ENCODE measurements around the gene VDAC2. TPM values are rescaled to one million over a fixed set of nuclear protein-coding genes. Genes with fewer than 3 reads are reported as not detected.

Gene VDAC2, protein sequence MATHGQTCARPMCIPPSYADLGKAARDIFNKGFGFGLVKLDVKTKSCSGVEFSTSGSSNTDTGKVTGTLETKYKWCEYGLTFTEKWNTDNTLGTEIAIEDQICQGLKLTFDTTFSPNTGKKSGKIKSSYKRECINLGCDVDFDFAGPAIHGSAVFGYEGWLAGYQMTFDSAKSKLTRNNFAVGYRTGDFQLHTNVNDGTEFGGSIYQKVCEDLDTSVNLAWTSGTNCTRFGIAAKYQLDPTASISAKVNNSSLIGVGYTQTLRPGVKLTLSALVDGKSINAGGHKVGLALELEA
- total RNA-seq (100 to 1,000 TPM in 3 of 5 experiments, 10 to 100 TPM in 2; 82.8 to 138 (median 121) TPM), polyA plus RNA-seq (100 to 1,000 TPM; 170 to 193 TPM), total RNA-seq (84.3 reads per million, percentile 81 among the genes with 10 or more reads in this experiment)

- POLR2A ChIA-PET, result interaction anchor here (0.5 to 6.3 kb wide), 16 partner anchors 8 to 1964 kb away, joined by 3 to 122 read pairs (median 4); partner anchors contain the start of genes ADK, AP3M1, COMTD1 and DNAJC9
- Histone ChIP-seq H3K4me3 (ENCODE audit: low read length) (peak within 1 kb of the TSS; percentile 81), H3K27me3 (ENCODE audit: control insufficient read depth in 2 of 2, insufficient read depth in 2 of 2, low read length in 2 of 2) (no peaks in the 10 kb centered on the region), H3K9me3 (ENCODE audit: control insufficient read depth in 2 of 3, low read length in 3 of 3) (no peaks in the 10 kb centered on the region), H3K36me3 (ENCODE audit: control insufficient read depth in 2 of 3, insufficient read depth in 3 of 3, low read length in 3 of 3) (peaks cover 4 to 29% (median 7%) of the 10 kb centered on the region in 3 experiments), H3K4me1 (ENCODE audit: control insufficient read depth in 2 of 2, insufficient read depth in 2 of 2, low read length in 2 of 2) (peaks cover 15 to 21% of the 10 kb centered on the region in 2 donors), H3K27ac (ENCODE audit: low read depth, low read length) (peak within 1 kb of the TSS; percentile 96)
- ATAC-seq, result peak; percentile 92
- H3K4me1 Mint-ChIP-seq, result peaks cover 21 to 44% (median 29%) of the 10 kb centered on the region in 7 donors
- peak within 1 kb of the TSS; percentile 87 to 100 (median 98) for H3K4me3 Mint-ChIP-seq
- CTCF ChIA-PET, result interaction anchor here (0.7 to 4.4 kb wide), 7 partner anchors 10 to 26 kb away, joined by 3 to 44 read pairs (median 5); partner anchors contain the start of gene COMTD1
- H3K27me3 Mint-ChIP-seq, result no peaks in the 10 kb centered on the region
- H3K36me3 Mint-ChIP-seq, result peaks cover 0 to 16% (median 10%) of the 10 kb centered on the region in 5 donors
- peak; percentile 92 to 100 (median 98) for DNase-seq
- peak within 1 kb of the TSS; percentile 99 to 100 (median 100) for H3K27ac Mint-ChIP-seq
- H3K9me3 Mint-ChIP-seq, result peaks cover 0 to 5% (median 0%) of the 10 kb centered on the region in 11 donors
- intact Hi-C loops (cut with micrococcal nuclease), result loop anchor here (1.0 to 10.0 kb wide), 11 partner anchors 20 to 1716 kb away; partner anchors contain the start of genes ADK (in 2 of the 2), SAMD8 (in 2 of the 2), AP3M1 (in 1 of the 2) and KAT6B (in 1 of the 2)
Observed at GRCh38 chr10:75210282-75211006, at the start of gene VDAC2. Gene VDAC2, plus strand, starts transcription at chr10:75210796. Its CDS starts 363 bp downstream, at chr10:75211159.

DNA sequence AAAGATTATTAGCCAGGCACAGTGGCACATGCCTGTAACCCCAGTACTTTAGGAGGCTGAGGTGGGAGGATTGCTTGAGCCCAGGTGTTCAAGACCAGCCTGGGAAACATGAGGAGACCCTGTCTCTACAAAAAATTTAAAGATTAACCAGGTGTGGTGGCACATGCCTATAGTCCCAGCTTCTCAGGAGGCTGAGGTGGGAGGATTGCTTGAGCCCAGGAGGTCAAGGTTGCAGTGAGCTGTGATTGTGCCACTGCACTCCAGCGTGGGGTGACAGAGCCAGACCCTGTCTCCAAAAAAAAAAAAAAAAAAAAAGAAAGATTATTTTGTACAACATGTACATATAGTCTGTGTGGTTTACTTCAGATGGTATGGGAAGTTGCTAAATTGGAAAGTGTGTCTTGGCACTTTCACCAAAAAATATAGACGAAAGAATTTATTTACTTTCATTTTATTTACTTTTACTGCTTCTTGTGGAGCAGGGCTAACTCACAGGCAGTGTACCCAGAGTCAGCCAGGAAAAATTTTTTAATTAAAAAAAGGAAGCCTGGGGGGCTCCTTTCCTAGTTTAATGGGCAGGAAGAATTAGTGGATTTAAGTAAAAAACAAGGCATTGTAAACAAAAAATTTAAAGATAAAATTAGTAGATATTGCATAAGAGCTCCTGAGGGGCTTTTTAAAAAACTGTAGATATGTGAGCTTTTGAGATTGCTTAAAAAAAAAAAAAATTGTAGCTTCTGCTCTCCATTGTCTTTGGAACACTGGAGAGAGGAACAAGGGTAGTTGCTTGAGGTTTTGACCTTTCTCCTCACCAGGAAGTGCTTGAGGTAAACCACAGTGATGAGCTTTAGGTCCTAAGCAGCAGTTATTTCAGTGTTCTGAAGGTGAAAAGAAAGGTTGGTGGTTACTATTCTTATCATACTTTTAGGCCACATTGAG lies 44.6 kb upstream of the VDAC2 start:
- Histone ChIP-seq H3K36me3 (ENCODE audit: control insufficient read depth in 2 of 3, insufficient read depth in 3 of 3, low read length in 3 of 3) (no peaks in the 10 kb centered on the region), H3K27me3 (ENCODE audit: control insufficient read depth in 2 of 2, insufficient read depth in 2 of 2, low read length in 2 of 2) (no peaks in the 10 kb centered on the region), H3K4me3 (ENCODE audit: low read length) (peak overlapping the region; percentile 11), H3K27ac (ENCODE audit: low read depth, low read length) (peak overlapping the region; percentile 66), H3K9me3 (ENCODE audit: control insufficient read depth in 2 of 3, low read length in 3 of 3) (no peaks in the 10 kb centered on the region), H3K4me1 (ENCODE audit: control insufficient read depth in 2 of 2, insufficient read depth in 2 of 2, low read length in 2 of 2) (peaks cover 22 to 31% of the 10 kb centered on the region in 2 donors)
- peaks cover 38 to 68% (median 50%) of the 10 kb centered on the region in 7 donors for H3K4me1 Mint-ChIP-seq
- ChIA-PET POLR2A (interaction anchor here (0.6 to 1.2 kb wide), 2 partner anchors 66 to 100 kb away, joined by 3 to 4 read pairs; no protein-coding TSS in a partner anchor), CTCF (interaction anchor here (0.6 to 0.7 kb wide), 2 partner anchors 34 to 1226 kb away, joined by 3 read pairs; no protein-coding TSS in a partner anchor)
- intact Hi-C loops (cut with micrococcal nuclease), result loop anchor here (1.0 to 5.0 kb wide), 3 partner anchors 17 to 55 kb away; partner anchors contain the start of gene SAMD8 (in 2 of the 2)
- peak overlapping the region; percentile 64 to 86 (median 73) for H3K4me3 Mint-ChIP-seq
- DNase-seq (peak in 5 of 9 donors; percentile 7 to 35 (median 12)), ATAC-seq (peak; percentile 75)
- peaks cover 4 to 16% (median 8%) of the 10 kb centered on the region in 5 donors for H3K36me3 Mint-ChIP-seq
- peak overlapping the region; percentile 78 to 91 (median 86) for H3K27ac Mint-ChIP-seq
- no peaks in the 10 kb centered on the region for H3K27me3 Mint-ChIP-seq
- H3K9me3 Mint-ChIP-seq, result peaks cover 0 to 1% (median 0%) of the 10 kb centered on the region in 11 donors

DNA sequence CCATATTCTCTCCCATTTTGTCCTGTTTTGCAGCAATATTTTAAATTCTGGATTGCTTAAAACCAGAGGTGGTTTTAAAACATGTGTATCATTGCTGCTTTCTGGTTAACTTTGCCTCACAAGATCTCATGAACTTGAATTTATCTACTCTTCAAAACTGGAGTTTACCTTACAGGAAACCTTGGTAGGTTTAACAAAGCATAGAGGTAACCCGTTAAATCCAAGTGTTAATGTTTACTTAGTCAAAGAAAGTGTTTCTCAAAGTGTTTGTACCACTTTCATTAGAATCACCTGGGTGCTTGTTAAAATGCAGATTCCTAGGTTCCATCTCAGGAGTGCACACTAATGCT lies 44.0 kb upstream of the VDAC2 start:
- H3K4me1 Mint-ChIP-seq, result peaks cover 34 to 63% (median 45%) of the 10 kb centered on the region in 7 donors
- H3K9me3 Mint-ChIP-seq, result peaks cover 0 to 1% (median 0%) of the 10 kb centered on the region in 11 donors
- H3K36me3 Mint-ChIP-seq, result peaks cover 4 to 16% (median 8%) of the 10 kb centered on the region in 5 donors
- no peaks in the 10 kb centered on the region for H3K27me3 Mint-ChIP-seq
- peak overlapping the region; percentile 11 for H3K4me3 ChIP-seq (ENCODE audit: low read length)
- no peaks in the 10 kb centered on the region for H3K27me3 ChIP-seq (ENCODE audit: control insufficient read depth in 2 of 2, insufficient read depth in 2 of 2, low read length in 2 of 2)
- H3K27ac ChIP-seq (ENCODE audit: low read depth, low read length), result peak overlapping the region; percentile 66
- ATAC-seq (peak; percentile 41), DNase-seq (peak in 2 of 9 donors; percentile 17 to 21)
- no peaks in the 10 kb centered on the region for H3K9me3 ChIP-seq (ENCODE audit: control insufficient read depth in 2 of 3, low read length in 3 of 3)
- no peaks in the 10 kb centered on the region for H3K36me3 ChIP-seq (ENCODE audit: control insufficient read depth in 2 of 3, insufficient read depth in 3 of 3, low read length in 3 of 3)
- ChIA-PET CTCF (interaction anchor here (0.6 to 0.7 kb wide), 2 partner anchors 34 to 1227 kb away, joined by 3 read pairs; no protein-coding TSS in a partner anchor), POLR2A (interaction anchor here (1.2 kb wide), 1 partner anchor 65 kb away, joined by 4 read pairs; no protein-coding TSS in a partner anchor)
- H3K4me1 ChIP-seq (ENCODE audit: control insufficient read depth in 2 of 2, insufficient read depth in 2 of 2, low read length in 2 of 2), result peaks cover 22 to 31% of the 10 kb centered on the region in 2 donors
- peak overlapping the region; percentile 64 to 86 (median 73) for H3K4me3 Mint-ChIP-seq
- intact Hi-C loops (cut with micrococcal nuclease), result loop anchor here (1.0 to 5.0 kb wide), 3 partner anchors 18 to 55 kb away; partner anchors contain the start of gene SAMD8 (in 2 of the 2)
- peak overlapping the region; percentile 78 to 91 (median 86) for H3K27ac Mint-ChIP-seq

DNA sequence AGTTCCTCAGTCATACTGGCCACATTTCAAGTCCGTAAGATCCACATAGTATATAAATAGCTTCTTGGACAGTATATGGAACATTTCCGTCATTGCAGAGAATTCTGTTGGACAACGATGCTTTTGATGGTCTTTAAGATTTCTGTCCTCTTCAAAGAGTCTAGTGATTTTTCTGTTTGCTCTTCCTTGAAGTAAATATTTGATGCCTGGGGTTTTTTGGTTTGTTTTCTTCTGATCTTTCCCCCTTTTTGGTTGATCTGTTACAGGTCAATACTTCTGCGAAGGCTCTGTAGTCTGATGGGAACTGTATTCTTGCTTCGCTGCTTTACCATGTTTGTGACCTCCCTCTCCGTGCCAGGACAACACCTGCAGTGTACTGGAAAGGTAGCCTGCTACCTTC lies 42.3 kb upstream of the VDAC2 start:
- DNase-seq, result no peak
- Histone ChIP-seq H3K4me3 (ENCODE audit: low read length) (no peak overlapping the region), H3K9me3 (ENCODE audit: control insufficient read depth in 2 of 3, low read length in 3 of 3) (no peaks in the 10 kb centered on the region), H3K4me1 (ENCODE audit: control insufficient read depth in 2 of 2, insufficient read depth in 2 of 2, low read length in 2 of 2) (peaks cover 22 to 31% of the 10 kb centered on the region in 2 donors), H3K27ac (ENCODE audit: low read depth, low read length) (no peak overlapping the region), H3K36me3 (ENCODE audit: control insufficient read depth in 2 of 3, insufficient read depth in 3 of 3, low read length in 3 of 3) (no peaks in the 10 kb centered on the region), H3K27me3 (ENCODE audit: control insufficient read depth in 2 of 2, insufficient read depth in 2 of 2, low read length in 2 of 2) (no peaks in the 10 kb centered on the region)
- H3K4me3 Mint-ChIP-seq, result peak overlapping the region in 8 of 10 donors; percentile 3 to 80 (median 22)
- H3K4me1 Mint-ChIP-seq, result peaks cover 33 to 61% (median 46%) of the 10 kb centered on the region in 7 donors
- CTCF ChIA-PET, result interaction anchor here (0.5 to 1.7 kb wide), 3 partner anchors 17 to 397 kb away, joined by 3 to 6 read pairs (median 3); no protein-coding TSS in a partner anchor
- intact Hi-C loops (cut with micrococcal nuclease), result loop anchor here in 1 of 2 donors (5.0 kb wide), 1 partner anchor 56 kb away; the partner anchor contains the start of gene SAMD8
- peaks cover 6 to 16% (median 9%) of the 10 kb centered on the region in 5 donors for H3K36me3 Mint-ChIP-seq
- H3K27ac Mint-ChIP-seq, result peak overlapping the region; percentile 11 to 90 (median 83)
- H3K9me3 Mint-ChIP-seq, result peaks cover 0 to under 1% (median 0%) of the 10 kb centered on the region in 11 donors
- POLR2A ChIA-PET, result interaction anchor here (0.8 to 0.9 kb wide), 2 partner anchors 29 to 45 kb away, joined by 3 read pairs; no protein-coding TSS in a partner anchor
- no peak for ATAC-seq
- H3K27me3 Mint-ChIP-seq, result no peaks in the 10 kb centered on the region

DNA sequence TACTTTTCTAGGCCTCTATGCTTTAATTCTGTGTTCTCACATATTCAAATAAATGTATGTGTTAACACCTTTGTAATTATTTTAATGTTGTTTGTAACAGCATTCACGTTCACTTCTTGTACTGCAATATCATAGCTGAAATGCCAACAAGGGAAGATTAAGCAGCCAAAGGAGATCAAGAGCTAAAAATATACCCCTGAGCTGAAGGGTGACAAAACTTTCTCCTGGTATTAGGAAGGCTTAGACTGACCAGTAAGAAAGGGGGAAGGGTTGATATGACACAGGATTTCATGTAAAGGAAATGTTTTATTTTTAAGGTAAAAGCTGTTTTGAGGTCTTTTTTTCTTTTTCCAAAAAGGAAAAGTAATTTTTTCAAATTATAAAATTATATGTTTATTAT lies 40.4 kb upstream of the VDAC2 start:
- Histone ChIP-seq H3K9me3 (ENCODE audit: control insufficient read depth in 2 of 3, low read length in 3 of 3) (no peaks in the 10 kb centered on the region), H3K27ac (ENCODE audit: low read depth, low read length) (no peak overlapping the region), H3K27me3 (ENCODE audit: control insufficient read depth in 2 of 2, insufficient read depth in 2 of 2, low read length in 2 of 2) (no peaks in the 10 kb centered on the region), H3K4me3 (ENCODE audit: low read length) (no peak overlapping the region), H3K36me3 (ENCODE audit: control insufficient read depth in 2 of 3, insufficient read depth in 3 of 3, low read length in 3 of 3) (no peaks in the 10 kb centered on the region), H3K4me1 (ENCODE audit: control insufficient read depth in 2 of 2, insufficient read depth in 2 of 2, low read length in 2 of 2) (peaks cover 22 to 31% of the 10 kb centered on the region in 2 donors)
- H3K4me3 Mint-ChIP-seq, result no peak overlapping the region
- ATAC-seq (no peak), DNase-seq (no peak)
- H3K27ac Mint-ChIP-seq, result peak overlapping the region in 3 of 9 donors; percentile 5 to 79 (median 77)
- intact Hi-C loops (cut with micrococcal nuclease), result no loop called here
- peaks cover 18 to 46% (median 38%) of the 10 kb centered on the region in 7 donors for H3K4me1 Mint-ChIP-seq
- no peaks in the 10 kb centered on the region for H3K27me3 Mint-ChIP-seq
- peaks cover 7 to 23% (median 15%) of the 10 kb centered on the region in 5 donors for H3K36me3 Mint-ChIP-seq
- POLR2A ChIA-PET, result interaction anchor here (1.2 kb wide), 1 partner anchor 14 kb away, joined by 3 read pairs; no protein-coding TSS in a partner anchor
- no peaks in the 10 kb centered on the region for H3K9me3 Mint-ChIP-seq
- CTCF ChIA-PET, result interaction anchor here (0.9 kb wide), 1 partner anchor 65 kb away, joined by 3 read pairs; the partner anchor contains the start of gene COMTD1

All from naive thymus-derived CD4-positive, alpha-beta T cell (primary cell).